SK-N-MC (cell line): ENCODE measurements around the gene S100A12.

Source experiments
- EZH2 ChIP-seq: fragments of 200-600 bp; sonication (generic); IDR thresholded peaks from one replicate; pipeline ENCODE4 v1.6.1; 2017; ENCODE audit warnings: antibody characterized with exemption
- POLR2AphosphoS5 ChIP-seq: IDR thresholded peaks from 2 replicates; pipeline ENCODE4 v1.6.1; 2012; ENCODE audit warnings: mild to moderate bottlenecking, low read depth, low read length, borderline replicate concordance

DNA sequence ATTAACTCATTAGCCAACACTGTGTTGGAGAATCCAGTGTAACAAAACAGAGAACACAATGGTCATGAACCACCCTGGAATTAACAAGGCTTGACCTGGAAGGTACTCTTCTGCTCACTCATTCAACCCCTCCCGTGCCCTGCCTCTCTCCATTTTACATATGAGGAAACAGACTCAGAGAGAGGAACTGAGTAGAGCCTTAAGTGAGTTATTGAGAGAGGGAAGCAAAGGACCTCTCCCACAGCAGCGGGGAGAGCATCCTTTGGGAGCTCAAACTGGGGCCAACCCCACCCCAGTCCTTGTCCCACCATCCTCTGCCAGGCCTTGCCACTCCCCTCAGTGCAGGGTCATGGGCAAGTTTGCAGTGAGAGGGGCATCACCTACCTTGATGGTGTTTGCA is 1.4 kb downstream of the S100A12 start:
- TF ChIP-seq POLR2AphosphoS5 (no peak), EZH2 (no peak)
